ENCODE measurements around the gene TANC1.
"Not testable (repeated sequence)": the region's sequence is repeated elsewhere in the genome, so short reads cannot be mapped to it uniquely, and the experiment has no call there.

The TANC1 gene

GRCh38 chr2:159094173-159094737 is 125.8 kb downstream of the TANC1 start:
- Histone ChIP-seq H3K9ac (ENCODE audit: low read length) (no peak overlapping the region), H3K36me3 (ENCODE audit: control insufficient read depth, low read depth, low read length) (no peaks in the 10 kb centered on the region), H3K27ac (ENCODE audit: low read length) (no peak overlapping the region), H3K4me1 (ENCODE audit: control insufficient read depth, low read depth, low read length) (no peaks in the 10 kb centered on the region), H3K9me3 (ENCODE audit: control insufficient read depth, low read depth, low read length) (no peaks in the 10 kb centered on the region), H3K4me3 (ENCODE audit: low read length) (no peak overlapping the region), H3K27me3 (ENCODE audit: control insufficient read depth, insufficient read depth, low read length) (no peaks in the 10 kb centered on the region)

GRCh38 chr2:159095813-159096212 is 127.4 kb downstream of the TANC1 start:
- H3K9ac ChIP-seq (ENCODE audit: low read length) = no peak overlapping the region
- H3K4me3 ChIP-seq (ENCODE audit: low read length) = no peak overlapping the region
- no peaks in the 10 kb centered on the region for H3K9me3 ChIP-seq (ENCODE audit: control insufficient read depth, low read depth, low read length)
- no peaks in the 10 kb centered on the region for H3K36me3 ChIP-seq (ENCODE audit: control insufficient read depth, low read depth, low read length)
- no peak overlapping the region for H3K27ac ChIP-seq (ENCODE audit: low read length)
- no peaks in the 10 kb centered on the region for H3K4me1 ChIP-seq (ENCODE audit: control insufficient read depth, low read depth, low read length)
- H3K27me3 ChIP-seq (ENCODE audit: control insufficient read depth, insufficient read depth, low read length) = no peaks in the 10 kb centered on the region

GRCh38 chr2:159096302-159096855 is 127.9 kb downstream of the TANC1 start:
- not testable (repeated sequence) for H3K9ac ChIP-seq (ENCODE audit: low read length); H3K27me3 ChIP-seq (ENCODE audit: control insufficient read depth, insufficient read depth, low read length); H3K36me3 ChIP-seq (ENCODE audit: control insufficient read depth, low read depth, low read length); H3K4me3 ChIP-seq (ENCODE audit: low read length); H3K4me1 ChIP-seq (ENCODE audit: control insufficient read depth, low read depth, low read length); H3K27ac ChIP-seq (ENCODE audit: low read length); H3K9me3 ChIP-seq (ENCODE audit: control insufficient read depth, low read depth, low read length)

GRCh38 chr2:159096901-159097300 is 128.5 kb downstream of the TANC1 start:
- no peaks in the 10 kb centered on the region for H3K27me3 ChIP-seq (ENCODE audit: control insufficient read depth, insufficient read depth, low read length)
- no peak overlapping the region for H3K27ac ChIP-seq (ENCODE audit: low read length)
- H3K9ac ChIP-seq (ENCODE audit: low read length) = no peak overlapping the region
- H3K36me3 ChIP-seq (ENCODE audit: control insufficient read depth, low read depth, low read length) = no peaks in the 10 kb centered on the region
- no peaks in the 10 kb centered on the region for H3K4me1 ChIP-seq (ENCODE audit: control insufficient read depth, low read depth, low read length)
- no peak overlapping the region for H3K4me3 ChIP-seq (ENCODE audit: low read length)
- H3K9me3 ChIP-seq (ENCODE audit: control insufficient read depth, low read depth, low read length) = no peaks in the 10 kb centered on the region

GRCh38 chr2:159098361-159098760 is 129.9 kb downstream of the TANC1 start:
- Histone ChIP-seq H3K9ac (ENCODE audit: low read length) (no peak overlapping the region), H3K4me1 (ENCODE audit: control insufficient read depth, low read depth, low read length) (no peaks in the 10 kb centered on the region), H3K4me3 (ENCODE audit: low read length) (no peak overlapping the region), H3K36me3 (ENCODE audit: control insufficient read depth, low read depth, low read length) (no peaks in the 10 kb centered on the region), H3K27ac (ENCODE audit: low read length) (no peak overlapping the region), H3K9me3 (ENCODE audit: control insufficient read depth, low read depth, low read length) (no peaks in the 10 kb centered on the region), H3K27me3 (ENCODE audit: control insufficient read depth, insufficient read depth, low read length) (no peaks in the 10 kb centered on the region)

- no peak overlapping the region for H3K9ac ChIP-seq (ENCODE audit: low read length)
- H3K4me1 ChIP-seq (ENCODE audit: control insufficient read depth, low read depth, low read length) = no peaks in the 10 kb centered on the region
- no peak overlapping the region for H3K27ac ChIP-seq (ENCODE audit: low read length)
- no peak overlapping the region for H3K4me3 ChIP-seq (ENCODE audit: low read length)
- no peaks in the 10 kb centered on the region for H3K27me3 ChIP-seq (ENCODE audit: control insufficient read depth, insufficient read depth, low read length)
- H3K9me3 ChIP-seq (ENCODE audit: control insufficient read depth, low read depth, low read length) = no peaks in the 10 kb centered on the region
- no peaks in the 10 kb centered on the region for H3K36me3 ChIP-seq (ENCODE audit: control insufficient read depth, low read depth, low read length)
These were observed 130.5 kb downstream of the TANC1 start for GRCh38 chr2:159098921-159099411.

GRCh38 chr2:159101755-159102489 is 133.5 kb downstream of the TANC1 start:
- H3K4me3 ChIP-seq (ENCODE audit: low read length) = no peak overlapping the region
- no peaks in the 10 kb centered on the region for H3K9me3 ChIP-seq (ENCODE audit: control insufficient read depth, low read depth, low read length)
- no peaks in the 10 kb centered on the region for H3K36me3 ChIP-seq (ENCODE audit: control insufficient read depth, low read depth, low read length)
- no peak overlapping the region for H3K27ac ChIP-seq (ENCODE audit: low read length)
- no peak overlapping the region for H3K9ac ChIP-seq (ENCODE audit: low read length)
- H3K4me1 ChIP-seq (ENCODE audit: control insufficient read depth, low read depth, low read length) = no peaks in the 10 kb centered on the region
- no peaks in the 10 kb centered on the region for H3K27me3 ChIP-seq (ENCODE audit: control insufficient read depth, insufficient read depth, low read length)

GRCh38 chr2:159103411-159103810 is 135.0 kb downstream of the TANC1 start:
- H3K27me3 ChIP-seq (ENCODE audit: control insufficient read depth, insufficient read depth, low read length) = no peaks in the 10 kb centered on the region

GRCh38 chr2:159106109-159106508 is 137.7 kb downstream of the TANC1 start:
- Histone ChIP-seq H3K4me3 (ENCODE audit: low read length) (no peak overlapping the region), H3K27ac (ENCODE audit: low read length) (no peak overlapping the region), H3K9ac (ENCODE audit: low read length) (no peak overlapping the region), H3K36me3 (ENCODE audit: control insufficient read depth, low read depth, low read length) (no peaks in the 10 kb centered on the region), H3K4me1 (ENCODE audit: control insufficient read depth, low read depth, low read length) (no peaks in the 10 kb centered on the region), H3K9me3 (ENCODE audit: control insufficient read depth, low read depth, low read length) (no peaks in the 10 kb centered on the region), H3K27me3 (ENCODE audit: control insufficient read depth, insufficient read depth, low read length) (no peaks in the 10 kb centered on the region)

More at GRCh38 chr2:159103411-159103810, 135.0 kb downstream of the TANC1 start:
- Histone ChIP-seq H3K4me3 (ENCODE audit: low read length) (no peak overlapping the region), H3K36me3 (ENCODE audit: control insufficient read depth, low read depth, low read length) (no peaks in the 10 kb centered on the region), H3K27ac (ENCODE audit: low read length) (no peak overlapping the region), H3K9me3 (ENCODE audit: control insufficient read depth, low read depth, low read length) (no peaks in the 10 kb centered on the region), H3K9ac (ENCODE audit: low read length) (no peak overlapping the region), H3K4me1 (ENCODE audit: control insufficient read depth, low read depth, low read length) (no peaks in the 10 kb centered on the region)

GRCh38 chr2:159108181-159108893 is 139.9 kb downstream of the TANC1 start:
- H3K27ac ChIP-seq (ENCODE audit: low read length) = no peak overlapping the region

GRCh38 chr2:159109517-159109916 is 141.1 kb downstream of the TANC1 start:
- no peaks in the 10 kb centered on the region for H3K27me3 ChIP-seq (ENCODE audit: control insufficient read depth, insufficient read depth, low read length)
- no peak overlapping the region for H3K9ac ChIP-seq (ENCODE audit: low read length)
- H3K36me3 ChIP-seq (ENCODE audit: control insufficient read depth, low read depth, low read length) = no peaks in the 10 kb centered on the region
- no peak overlapping the region for H3K4me3 ChIP-seq (ENCODE audit: low read length)
- no peak overlapping the region for H3K27ac ChIP-seq (ENCODE audit: low read length)
- H3K4me1 ChIP-seq (ENCODE audit: control insufficient read depth, low read depth, low read length) = no peaks in the 10 kb centered on the region
- no peaks in the 10 kb centered on the region for H3K9me3 ChIP-seq (ENCODE audit: control insufficient read depth, low read depth, low read length)

More at GRCh38 chr2:159108181-159108893, 139.9 kb downstream of the TANC1 start:
- no peaks in the 10 kb centered on the region for H3K9me3 ChIP-seq (ENCODE audit: control insufficient read depth, low read depth, low read length)
- H3K4me3 ChIP-seq (ENCODE audit: low read length) = no peak overlapping the region
- H3K27me3 ChIP-seq (ENCODE audit: control insufficient read depth, insufficient read depth, low read length) = no peaks in the 10 kb centered on the region
- H3K36me3 ChIP-seq (ENCODE audit: control insufficient read depth, low read depth, low read length) = no peaks in the 10 kb centered on the region
- H3K4me1 ChIP-seq (ENCODE audit: control insufficient read depth, low read depth, low read length) = no peaks in the 10 kb centered on the region
- no peak overlapping the region for H3K9ac ChIP-seq (ENCODE audit: low read length)

Measured in iPS-18a (cell line).